Measurements from ENCODE around the gene HNRNPF. TPM values are rescaled to one million over a fixed set of nuclear protein-coding genes. Genes with fewer than 3 reads are reported as not detected.
A peak's percentile ranks its signal among the peaks of the same experiment; 100 is the strongest.

Gene HNRNPF
- total RNA-seq, 1 donor from 2014 or later: 351 TPM

- FAIRE-seq (no peak), DNase-seq (ENCODE audit: low read depth) (no peak)
Observed at GRCh38 chr10:43354330-43354635, 54.7 kb downstream of the HNRNPF start.

GRCh38 chr10:43353495-43354329 is 55.3 kb downstream of the HNRNPF start:
- Histone ChIP-seq H3K36me3 (ENCODE audit: control insufficient read depth, insufficient read depth, low read length) (no peaks in the 10 kb centered on the region), H3K27me3 (ENCODE audit: control insufficient read depth, insufficient read depth, low read length) (no peaks in the 10 kb centered on the region), H3K4me3 (ENCODE audit: low read depth, low read length) (no peak overlapping the region)
- DNase-seq (ENCODE audit: low read depth): no peak
- no peak for FAIRE-seq
- TF ChIP-seq, protein P1, sequence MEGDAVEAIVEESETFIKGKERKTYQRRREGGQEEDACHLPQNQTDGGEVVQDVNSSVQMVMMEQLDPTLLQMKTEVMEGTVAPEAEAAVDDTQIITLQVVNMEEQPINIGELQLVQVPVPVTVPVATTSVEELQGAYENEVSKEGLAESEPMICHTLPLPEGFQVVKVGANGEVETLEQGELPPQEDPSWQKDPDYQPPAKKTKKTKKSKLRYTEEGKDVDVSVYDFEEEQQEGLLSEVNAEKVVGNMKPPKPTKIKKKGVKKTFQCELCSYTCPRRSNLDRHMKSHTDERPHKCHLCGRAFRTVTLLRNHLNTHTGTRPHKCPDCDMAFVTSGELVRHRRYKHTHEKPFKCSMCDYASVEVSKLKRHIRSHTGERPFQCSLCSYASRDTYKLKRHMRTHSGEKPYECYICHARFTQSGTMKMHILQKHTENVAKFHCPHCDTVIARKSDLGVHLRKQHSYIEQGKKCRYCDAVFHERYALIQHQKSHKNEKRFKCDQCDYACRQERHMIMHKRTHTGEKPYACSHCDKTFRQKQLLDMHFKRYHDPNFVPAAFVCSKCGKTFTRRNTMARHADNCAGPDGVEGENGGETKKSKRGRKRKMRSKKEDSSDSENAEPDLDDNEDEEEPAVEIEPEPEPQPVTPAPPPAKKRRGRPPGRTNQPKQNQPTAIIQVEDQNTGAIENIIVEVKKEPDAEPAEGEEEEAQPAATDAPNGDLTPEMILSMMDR (IDR thresholded peaks at IDR 0.05; ENCODE audit: insufficient read depth, low read length, severe bottlenecking): no peak

More at GRCh38 chr10:43354330-43354635, 54.7 kb downstream of the HNRNPF start:
- Histone ChIP-seq H3K27me3 (ENCODE audit: control insufficient read depth, insufficient read depth, low read length) (no peaks in the 10 kb centered on the region), H3K4me3 (ENCODE audit: low read depth, low read length) (no peak overlapping the region), H3K36me3 (ENCODE audit: control insufficient read depth, insufficient read depth, low read length) (no peaks in the 10 kb centered on the region)
- TF ChIP-seq, protein P1 (IDR thresholded peaks at IDR 0.05; ENCODE audit: insufficient read depth, low read length, severe bottlenecking): no peak

DNA sequence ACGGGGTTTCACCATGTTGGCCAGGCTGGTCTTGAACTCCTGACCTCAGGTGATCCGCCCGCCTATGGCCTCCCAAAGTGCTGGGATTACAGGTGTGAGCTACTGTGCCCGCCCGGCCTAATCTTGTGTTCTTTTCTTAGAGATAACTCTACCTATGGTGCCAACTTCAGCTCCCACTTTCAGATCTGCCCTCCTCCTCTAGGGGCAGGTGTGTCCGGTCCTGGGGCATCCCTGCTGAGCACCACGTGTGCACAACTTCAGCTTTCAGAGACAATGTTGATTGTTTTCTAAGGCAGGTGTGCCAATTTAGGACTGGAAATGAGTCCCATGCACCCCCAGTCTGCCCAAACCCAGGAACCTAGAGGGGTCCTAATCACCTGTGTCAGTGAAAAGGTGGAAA is 56.0 kb downstream of the HNRNPF start:
- Histone ChIP-seq H3K27me3 (ENCODE audit: control insufficient read depth, insufficient read depth, low read length) (no peaks in the 10 kb centered on the region), H3K4me3 (ENCODE audit: low read depth, low read length) (no peak overlapping the region), H3K36me3 (ENCODE audit: control insufficient read depth, insufficient read depth, low read length) (no peaks in the 10 kb centered on the region)
- FAIRE-seq (no peak), DNase-seq (ENCODE audit: low read depth) (no peak)
- TF ChIP-seq, protein P1 (IDR thresholded peaks at IDR 0.05; ENCODE audit: insufficient read depth, low read length, severe bottlenecking): no peak

DNA sequence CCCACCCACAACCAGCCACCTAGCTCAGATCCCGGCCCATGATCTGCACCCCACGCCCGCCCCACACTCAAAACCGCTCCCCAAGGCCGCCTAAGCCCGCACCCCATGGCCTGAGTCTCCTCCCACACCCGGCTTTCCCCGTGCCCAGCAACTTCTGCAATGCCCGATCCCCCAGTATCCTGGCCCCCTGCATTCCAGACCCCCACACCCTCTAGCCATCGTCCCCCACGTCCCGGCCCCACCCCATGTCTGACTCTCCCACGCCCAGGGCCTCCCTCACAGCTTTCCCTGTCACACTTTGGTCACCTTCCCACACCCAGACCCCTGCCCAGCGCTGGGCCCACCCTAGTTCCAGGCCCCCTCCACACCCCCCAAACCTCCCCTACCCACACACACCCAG is 57.7 kb downstream of the HNRNPF start:
- FAIRE-seq: no peak
- DNase-seq (ENCODE audit: low read depth): no peak

DNA sequence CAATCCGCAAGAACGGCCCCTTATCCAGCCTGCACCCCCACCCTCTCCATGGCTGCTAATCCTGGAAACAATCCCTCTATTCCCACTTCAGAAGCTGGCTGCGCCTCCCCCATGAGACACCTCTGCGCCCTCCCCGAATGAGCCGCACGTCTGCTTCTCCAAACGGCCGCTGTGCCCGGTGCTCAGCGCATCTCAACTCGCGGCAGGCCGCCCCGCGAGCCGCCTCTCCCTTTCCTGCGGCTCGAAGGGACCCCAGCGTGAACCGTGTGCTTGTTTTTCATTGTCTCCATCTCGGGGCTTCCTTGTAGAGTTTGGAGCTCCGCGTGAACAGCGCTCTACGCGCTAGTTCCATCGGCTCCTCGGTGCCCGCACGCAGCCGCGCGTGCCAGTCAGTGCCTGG is 58.3 kb downstream of the HNRNPF start:
- no peak for DNase-seq (ENCODE audit: low read depth)
- H3K36me3 ChIP-seq (ENCODE audit: control insufficient read depth, insufficient read depth, low read length): no peaks in the 10 kb centered on the region
- FAIRE-seq: no peak
- H3K4me3 ChIP-seq (ENCODE audit: low read depth, low read length): no peak overlapping the region
- TF ChIP-seq, protein P1 (IDR thresholded peaks at IDR 0.05; ENCODE audit: insufficient read depth, low read length, severe bottlenecking): no peak
- H3K27me3 ChIP-seq (ENCODE audit: control insufficient read depth, insufficient read depth, low read length): no peaks in the 10 kb centered on the region

More for the DNA sequence above, 57.7 kb downstream of the HNRNPF start:
- Histone ChIP-seq H3K27me3 (ENCODE audit: control insufficient read depth, insufficient read depth, low read length) (no peaks in the 10 kb centered on the region), H3K36me3 (ENCODE audit: control insufficient read depth, insufficient read depth, low read length) (no peaks in the 10 kb centered on the region), H3K4me3 (ENCODE audit: low read depth, low read length) (no peak overlapping the region)
- TF ChIP-seq, protein P1 (IDR thresholded peaks at IDR 0.05; ENCODE audit: insufficient read depth, low read length, severe bottlenecking): no peak

DNA sequence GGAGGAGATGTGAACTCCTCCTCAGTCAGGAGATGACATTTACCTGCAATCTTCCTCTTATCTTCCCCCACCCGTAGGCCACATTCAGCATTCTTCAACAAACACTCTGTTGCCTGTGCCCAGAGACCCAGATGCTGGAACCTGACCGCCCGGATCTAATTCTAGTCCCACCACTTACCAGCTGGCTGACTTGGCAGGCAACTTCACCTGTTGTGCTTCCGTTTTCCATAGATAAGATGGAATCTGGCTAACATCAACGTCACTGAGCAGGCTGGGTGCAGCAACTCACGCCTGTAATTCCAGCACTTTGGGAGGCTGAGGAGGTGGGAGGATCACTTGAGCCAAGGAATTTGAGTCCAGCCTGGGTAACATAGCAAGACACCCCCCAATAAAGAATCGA is 58.8 kb downstream of the HNRNPF start:
- Histone ChIP-seq H3K4me3 (ENCODE audit: low read depth, low read length) (no peak overlapping the region), H3K27me3 (ENCODE audit: control insufficient read depth, insufficient read depth, low read length) (no peaks in the 10 kb centered on the region), H3K36me3 (ENCODE audit: control insufficient read depth, insufficient read depth, low read length) (no peaks in the 10 kb centered on the region)
- FAIRE-seq (peak; percentile 75), DNase-seq (ENCODE audit: low read depth) (no peak)
- TF ChIP-seq, protein P1 (IDR thresholded peaks at IDR 0.05; ENCODE audit: insufficient read depth, low read length, severe bottlenecking): no peak

All from bronchial epithelial cell (primary cell).